Ovary (tissue), 3 donors: ENCODE measurements around the gene CCNI2.

Experiments used
- EP300 ChIP-seq: sonication (generic); formaldehyde crosslinking; IDR thresholded peaks from one replicate; pipeline ENCODE4 v1.6.1; 2017; ENCODE audit warnings: antibody characterized with exemption
- POLR2A ChIP-seq: fragments of 450-650 bp; IDR thresholded peaks from one replicate; pipeline ENCODE4 v1.6.1; 2017; ENCODE audit warnings: antibody characterized with exemption, mild to moderate bottlenecking, moderate library complexity
- TF ChIP-seq, protein P1 (sequence below), 3 donors: fragments of 450-650 bp in 2 of 3; fragments of 200-600 bp in 1 of 3; IDR thresholded peaks; one replicate each; pipeline versions ENCODE4 v1.5.1 to v1.8.0; 2016 to 2022; ENCODE audit warnings: antibody characterized with exemption in 3 of 3, mild to moderate bottlenecking in 1 of 3
- donor health status: DM: no; HTN: no; CAD: no.

DNA sequence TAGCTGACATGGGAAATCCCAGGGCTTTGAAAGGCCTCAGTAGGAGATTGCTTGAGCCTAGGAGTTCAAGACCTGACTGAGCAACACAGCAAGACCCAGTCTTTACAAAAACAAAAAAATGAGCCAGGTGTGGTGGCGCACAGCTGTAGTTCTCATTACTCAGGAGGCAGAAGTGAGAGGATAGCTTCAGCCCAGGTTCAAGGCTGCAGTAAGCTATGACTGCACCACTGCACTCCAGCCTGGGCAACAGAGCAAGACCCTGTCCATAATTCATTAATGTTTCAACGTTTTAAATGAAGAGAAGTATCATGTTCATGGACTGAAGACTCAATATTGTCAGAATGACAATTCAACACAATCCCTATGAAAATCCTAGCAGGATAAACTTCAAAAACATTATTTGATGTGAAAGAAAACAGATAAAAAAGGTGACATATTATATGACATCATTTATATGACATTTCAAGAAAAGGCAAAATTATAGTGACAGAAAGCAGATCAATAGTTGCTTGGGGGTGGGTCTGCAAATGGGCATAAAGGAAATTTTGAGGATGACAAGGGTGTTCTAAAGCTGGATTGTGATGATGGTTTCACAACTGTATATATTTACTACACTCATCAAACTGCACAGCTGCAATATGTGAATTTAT lies 13.6 kb upstream of the CCNI2 start:
- TF ChIP-seq, protein P1, sequence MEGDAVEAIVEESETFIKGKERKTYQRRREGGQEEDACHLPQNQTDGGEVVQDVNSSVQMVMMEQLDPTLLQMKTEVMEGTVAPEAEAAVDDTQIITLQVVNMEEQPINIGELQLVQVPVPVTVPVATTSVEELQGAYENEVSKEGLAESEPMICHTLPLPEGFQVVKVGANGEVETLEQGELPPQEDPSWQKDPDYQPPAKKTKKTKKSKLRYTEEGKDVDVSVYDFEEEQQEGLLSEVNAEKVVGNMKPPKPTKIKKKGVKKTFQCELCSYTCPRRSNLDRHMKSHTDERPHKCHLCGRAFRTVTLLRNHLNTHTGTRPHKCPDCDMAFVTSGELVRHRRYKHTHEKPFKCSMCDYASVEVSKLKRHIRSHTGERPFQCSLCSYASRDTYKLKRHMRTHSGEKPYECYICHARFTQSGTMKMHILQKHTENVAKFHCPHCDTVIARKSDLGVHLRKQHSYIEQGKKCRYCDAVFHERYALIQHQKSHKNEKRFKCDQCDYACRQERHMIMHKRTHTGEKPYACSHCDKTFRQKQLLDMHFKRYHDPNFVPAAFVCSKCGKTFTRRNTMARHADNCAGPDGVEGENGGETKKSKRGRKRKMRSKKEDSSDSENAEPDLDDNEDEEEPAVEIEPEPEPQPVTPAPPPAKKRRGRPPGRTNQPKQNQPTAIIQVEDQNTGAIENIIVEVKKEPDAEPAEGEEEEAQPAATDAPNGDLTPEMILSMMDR (IDR thresholded peaks at IDR 0.05): no peak
- TF ChIP-seq POLR2A (no peak), EP300 (no peak)
